PFSK-1 (cell line): ENCODE data around the gene SLC17A9.

Source experiments
- FOXP2 ChIP-seq: optimal IDR thresholded peaks from 2 replicates; pipeline ENCODE3; 2011; ENCODE audit warnings: borderline replicate concordance, control low read depth, inconsistent platforms; ENCODE audit not compliant: insufficient read depth; ENCODE audit errors: extremely low read length, extremely low read depth
- POLR2AphosphoS5 ChIP-seq: IDR thresholded peaks from 2 replicates; pipeline ENCODE4 v1.6.1; 2012; ENCODE audit warnings: low read depth, mild to moderate bottlenecking, control low read depth, low read length, moderate library complexity
- REST ChIP-seq, 2 experiments: IDR thresholded peaks; 2 replicates each; pipeline versions ENCODE4 v1.6.1 to v1.8.0; 2011 to 2012; ENCODE audit warnings: low read depth in 2 of 2, low read length in 2 of 2, control low read depth in 1 of 2, inconsistent platforms in 1 of 2, mild to moderate bottlenecking in 1 of 2, moderate library complexity in 1 of 2; ENCODE audit not compliant: insufficient read depth in 1 of 2
- SIN3A ChIP-seq: IDR thresholded peaks from 2 replicates; pipeline ENCODE4 v1.6.1; 2012; ENCODE audit warnings: mild to moderate bottlenecking, low read length, moderate library complexity, borderline replicate concordance; ENCODE audit not compliant: insufficient read depth
- TAF1 ChIP-seq: IDR thresholded peaks from 2 replicates; pipeline ENCODE4 v1.6.1; 2012; ENCODE audit warnings: low read length, control low read depth, borderline replicate concordance; ENCODE audit not compliant: insufficient read depth

The SLC17A9 gene

GRCh38 chr20:62920039-62920645 lies 32.4 kb upstream of the SLC17A9 start:
- TF ChIP-seq SIN3A: no peak
- no peak for TF ChIP-seq POLR2AphosphoS5
- TF ChIP-seq REST (IDR thresholded peaks at IDR 0.05; ENCODE audit: insufficient read depth in 1 of 2, low read depth in 2 of 2, low read length in 2 of 2): no peak
- no peak for TF ChIP-seq TAF1
- no peak for TF ChIP-seq FOXP2

GRCh38 chr20:62921119-62921687 lies 31.3 kb upstream of the SLC17A9 start:
- TF ChIP-seq SIN3A (no peak), REST (IDR thresholded peaks at IDR 0.05; ENCODE audit: insufficient read depth in 1 of 2, low read depth in 2 of 2, low read length in 2 of 2) (no peak), FOXP2 (no peak), TAF1 (no peak), POLR2AphosphoS5 (no peak)

- TF ChIP-seq TAF1: no peak
- no peak for TF ChIP-seq REST (IDR thresholded peaks at IDR 0.05; ENCODE audit: insufficient read depth in 1 of 2, low read depth in 2 of 2, low read length in 2 of 2)
- no peak for TF ChIP-seq POLR2AphosphoS5
- no peak for TF ChIP-seq FOXP2
Measured at GRCh38 chr20:62922451-62922921, 30.0 kb upstream of the SLC17A9 start.

GRCh38 chr20:62923669-62924441 lies 28.7 kb upstream of the SLC17A9 start:
- no peak for TF ChIP-seq SIN3A
- TF ChIP-seq REST (IDR thresholded peaks at IDR 0.05; ENCODE audit: insufficient read depth in 1 of 2, low read depth in 2 of 2, low read length in 2 of 2): no peak
- no peak for TF ChIP-seq TAF1
